Esophagus squamous epithelium (tissue), 5 donors: Measurements from ENCODE around the gene RFTN1. TPM values are rescaled to one million over a fixed set of nuclear protein-coding genes. Genes with fewer than 3 reads are reported as not detected.

Experiments
- DNase-seq: peaks from one replicate; lab custom pipeline; 2025; lab: John Stamatoyannopoulos, UW
- H3K27ac ChIP-seq, 4 donors: fragments of 200-600 bp; sonication (generic); one replicate each; pipeline ENCODE4 v1.5.1; 2016 to 2019; ENCODE audit warnings: mild to moderate bottlenecking in 1 of 4
- H3K27me3 ChIP-seq, 4 donors: fragments of 200-600 bp; sonication (generic); 1 replicate in 3 of 4; 2 replicates in 1 of 4; pipeline versions ENCODE4 v1.5.1 to v1.6.0; 2017 to 2021; ENCODE audit warnings: antibody characterized with exemption in 1 of 4
- H3K36me3 ChIP-seq, 3 donors: fragments of 200-600 bp; sonication (generic); one replicate each; pipeline ENCODE4 v1.5.1; 2016 to 2019
- H3K4me1 ChIP-seq, 3 donors: fragments of 200-600 bp; sonication (generic); one replicate each; pipeline ENCODE4 v1.5.1; 2017 to 2019
- H3K4me3 ChIP-seq, 4 donors: fragments of 200-600 bp; sonication (generic); 1 replicate in 3 of 4; 2 replicates in 1 of 4; pipeline ENCODE4 v1.5.1; 2016 to 2019; ENCODE audit warnings: mild to moderate bottlenecking in 2 of 4, moderate library complexity in 1 of 4
- H3K9me3 ChIP-seq, 3 donors: fragments of 200-600 bp; sonication (generic); one replicate each; pipeline ENCODE4 v1.5.1; 2016 to 2019
- POLR2A ChIP-seq, 4 donors: fragments of 450-650 bp; IDR thresholded peaks; one replicate each; pipeline ENCODE4 v1.6.1; 2017; ENCODE audit warnings: antibody characterized with exemption in 4 of 4, mild to moderate bottlenecking in 4 of 4, moderate library complexity in 3 of 4
- WGBS, 2 donors: methylation state at CpG; one replicate each; pipeline ENCODE4 v1.1.5; 2018; 5-methylcytosine and 5-hydroxymethylcytosine counted together
- intact Hi-C: fragments of 100-400 bp; cut with DNase I; formaldehyde crosslinking; loops from one replicate; pipeline ENCODE4 v1.15.0; 2022
- total RNA-seq, 4 donors: library from RNA; depleted of rRNA; stranded (reverse); fragments of >200 nt; gene quantifications; one replicate each; pipeline ENCODE4 v1.1.0, GENCODE V29; 2016
- TF ChIP-seq, protein P1 (sequence below), 6 experiments: fragments of 450-650 bp in 4 of 6; fragments of 200-600 bp in 2 of 6; sonication (generic) in 2 of 6; IDR thresholded peaks; one replicate each; pipeline ENCODE4 v1.5.1; 2016 to 2019; ENCODE audit warnings: antibody characterized with exemption in 6 of 6, mild to moderate bottlenecking in 4 of 6, moderate library complexity in 4 of 6
- donor health status: DM: yes; HTN: yes; CAD: no.

RFTN1 gene
- total RNA-seq, 4 donors from 2014 or later, result 5.0 to 22.7 (median 12.4) TPM

DNA sequence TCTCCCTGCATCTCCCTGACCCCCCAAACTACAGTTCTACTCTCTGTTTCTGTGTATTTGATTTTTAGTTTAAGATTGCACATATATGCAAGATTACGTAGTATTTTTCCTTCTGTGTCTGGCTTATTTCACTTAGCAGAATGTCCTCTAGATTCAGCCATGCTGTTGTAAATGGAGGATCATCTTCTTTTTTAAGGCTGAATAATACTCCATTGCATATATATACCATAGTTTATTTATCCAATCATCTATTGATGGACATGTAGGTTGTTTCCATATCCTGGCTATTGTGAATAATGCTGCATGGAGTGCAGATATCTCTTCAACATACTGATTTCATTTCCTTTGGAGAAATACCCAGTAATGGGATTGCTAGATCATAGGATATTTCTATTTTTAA is 70.8 kb downstream of the RFTN1 start:
- DNase-seq, result no peak
- no peaks in the 10 kb centered on the region for H3K27me3 ChIP-seq
- no peak overlapping the region for H3K4me3 ChIP-seq
- H3K36me3 ChIP-seq, result no peaks in the 10 kb centered on the region
- no peaks in the 10 kb centered on the region for H3K9me3 ChIP-seq
- TF ChIP-seq, protein P1, sequence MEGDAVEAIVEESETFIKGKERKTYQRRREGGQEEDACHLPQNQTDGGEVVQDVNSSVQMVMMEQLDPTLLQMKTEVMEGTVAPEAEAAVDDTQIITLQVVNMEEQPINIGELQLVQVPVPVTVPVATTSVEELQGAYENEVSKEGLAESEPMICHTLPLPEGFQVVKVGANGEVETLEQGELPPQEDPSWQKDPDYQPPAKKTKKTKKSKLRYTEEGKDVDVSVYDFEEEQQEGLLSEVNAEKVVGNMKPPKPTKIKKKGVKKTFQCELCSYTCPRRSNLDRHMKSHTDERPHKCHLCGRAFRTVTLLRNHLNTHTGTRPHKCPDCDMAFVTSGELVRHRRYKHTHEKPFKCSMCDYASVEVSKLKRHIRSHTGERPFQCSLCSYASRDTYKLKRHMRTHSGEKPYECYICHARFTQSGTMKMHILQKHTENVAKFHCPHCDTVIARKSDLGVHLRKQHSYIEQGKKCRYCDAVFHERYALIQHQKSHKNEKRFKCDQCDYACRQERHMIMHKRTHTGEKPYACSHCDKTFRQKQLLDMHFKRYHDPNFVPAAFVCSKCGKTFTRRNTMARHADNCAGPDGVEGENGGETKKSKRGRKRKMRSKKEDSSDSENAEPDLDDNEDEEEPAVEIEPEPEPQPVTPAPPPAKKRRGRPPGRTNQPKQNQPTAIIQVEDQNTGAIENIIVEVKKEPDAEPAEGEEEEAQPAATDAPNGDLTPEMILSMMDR (IDR thresholded peaks at IDR 0.05), result no peak
- TF ChIP-seq POLR2A (IDR thresholded peaks at IDR 0.05), result no peak
- peaks cover 0 to 26% (median 0%) of the 10 kb centered on the region in 3 donors for H3K4me1 ChIP-seq
- 100% methylated on average over 1 of the region's 1 CpG for WGBS, 2 donors
- no peak overlapping the region for H3K27ac ChIP-seq
- intact Hi-C loops, result no loop called here

DNA sequence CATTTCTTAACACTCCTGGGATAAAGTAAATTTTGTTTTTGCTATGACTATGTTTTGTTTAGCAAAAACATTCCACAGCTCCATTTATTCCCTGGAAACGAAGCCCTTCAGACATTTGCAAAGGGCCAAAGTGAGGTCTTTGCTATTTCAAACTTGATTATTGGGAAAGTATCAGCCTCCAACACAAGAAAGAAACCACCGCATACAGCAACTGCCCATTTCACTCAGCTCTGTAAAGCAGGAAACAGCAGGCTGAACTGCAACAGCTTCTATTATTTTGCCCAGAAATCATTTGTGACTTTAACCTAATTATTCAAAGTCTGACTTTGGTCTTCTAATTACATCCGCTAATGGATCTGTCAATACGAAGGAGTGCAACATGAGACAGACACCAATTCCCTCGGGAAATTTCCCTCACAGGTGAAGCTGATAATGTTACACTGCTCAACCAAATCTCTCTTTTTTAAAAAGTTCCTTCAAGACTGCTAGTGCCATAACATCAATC is 72.1 kb downstream of the RFTN1 start:
- H3K4me3 ChIP-seq, result no peak overlapping the region
- intact Hi-C loops, result no loop called here

DNA sequence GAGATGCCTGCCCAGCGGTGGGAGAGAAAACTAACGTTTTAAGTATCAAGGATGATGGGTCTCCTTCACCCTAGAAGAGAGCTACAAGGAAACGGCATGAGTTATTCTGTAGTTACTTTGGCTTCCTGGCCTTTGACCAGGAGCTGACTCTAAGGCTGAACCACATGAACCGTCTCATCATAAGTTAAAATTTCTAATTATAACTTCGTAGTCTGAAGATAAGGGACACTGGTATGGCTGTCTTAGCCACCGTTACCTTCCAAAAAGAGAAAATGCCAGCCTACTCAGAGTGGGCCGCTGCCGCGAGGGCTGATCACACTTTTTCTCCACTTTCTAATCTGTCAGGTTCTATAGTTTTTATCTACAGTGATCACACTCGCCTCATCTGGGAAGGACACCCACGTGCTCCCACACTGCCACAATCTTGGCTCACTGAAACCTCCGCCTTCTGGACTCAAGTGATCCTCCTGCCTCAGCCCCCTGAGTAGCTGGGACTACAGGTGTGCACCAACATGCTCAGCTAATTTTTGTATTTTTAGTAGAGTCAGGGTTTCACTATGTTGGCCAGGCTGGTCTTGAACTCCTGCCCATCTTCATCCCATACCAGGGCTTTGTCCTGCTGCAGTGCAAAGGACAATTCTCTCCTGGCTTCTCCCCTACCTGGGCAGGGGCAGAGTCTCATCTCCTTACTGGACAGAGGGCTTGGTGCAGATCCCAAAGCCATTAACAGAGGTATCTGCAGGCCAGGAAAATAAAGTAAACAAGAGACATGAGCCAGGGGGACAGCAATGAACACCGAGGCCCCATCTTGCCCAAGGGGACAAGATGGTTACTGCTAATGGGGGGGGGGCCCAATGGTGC is 73.4 kb downstream of the RFTN1 start:
- Histone ChIP-seq H3K4me1 (peaks cover 0 to 24% (median 0%) of the 10 kb centered on the region in 3 donors), H3K36me3 (no peaks in the 10 kb centered on the region), H3K27me3 (no peaks in the 10 kb centered on the region), H3K9me3 (no peaks in the 10 kb centered on the region), H3K4me3 (no peak overlapping the region), H3K27ac (peak overlapping the region in 3 of 4 donors; percentile 27 to 66 (median 58))
- TF ChIP-seq, protein P1 (IDR thresholded peaks at IDR 0.05), result no peak
- TF ChIP-seq POLR2A (IDR thresholded peaks at IDR 0.05), result no peak
- 78 to 80% methylated on average over 13 of the region's 13 CpGs for WGBS, 2 donors
- intact Hi-C loops, result no loop called here
- DNase-seq, result no peak

More for the DNA sequence above, 72.1 kb downstream of the RFTN1 start:
- Histone ChIP-seq H3K4me1 (peaks cover 0 to 24% (median 0%) of the 10 kb centered on the region in 3 donors), H3K36me3 (no peaks in the 10 kb centered on the region), H3K27ac (peak overlapping the region in 2 of 4 donors; percentile 25 to 27), H3K9me3 (no peaks in the 10 kb centered on the region), H3K27me3 (no peaks in the 10 kb centered on the region)
- no peak for TF ChIP-seq POLR2A (IDR thresholded peaks at IDR 0.05)
- TF ChIP-seq, protein P1 (IDR thresholded peaks at IDR 0.05), result no peak
- DNase-seq, result no peak
- WGBS, 2 donors, result 43 to 45% methylated on average over 5 of the region's 5 CpGs

DNA sequence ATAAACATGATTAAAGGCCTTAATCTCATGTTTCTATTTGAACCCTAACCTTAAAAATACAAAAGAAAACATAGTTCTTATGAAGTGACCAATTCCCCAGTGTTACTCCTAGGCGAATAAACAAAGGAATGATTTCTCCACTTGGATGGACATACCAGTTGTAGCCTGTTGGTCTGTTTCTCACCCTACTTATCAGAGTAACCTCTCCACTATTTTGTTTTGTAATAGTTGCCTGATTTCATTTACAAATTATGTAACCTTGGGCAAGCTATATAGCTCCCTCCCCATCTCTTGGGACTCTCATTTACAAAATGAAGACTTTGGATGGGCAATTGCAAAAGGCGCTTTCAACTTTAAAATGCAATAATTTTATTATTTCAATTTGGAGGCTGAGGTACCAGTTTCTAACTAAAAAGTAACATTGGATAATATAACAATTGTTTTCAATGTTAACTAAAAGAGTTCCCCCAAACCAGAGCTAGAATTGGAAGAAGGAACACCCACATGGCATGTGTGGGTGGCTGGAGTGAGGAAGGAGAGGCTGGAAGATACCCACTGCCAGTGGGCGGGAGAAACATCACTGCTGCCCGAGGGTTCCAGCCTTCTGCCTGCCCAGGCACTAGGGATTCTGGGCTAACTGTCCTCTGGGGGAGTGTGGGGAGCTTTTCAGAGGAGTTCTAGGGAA is 74.2 kb downstream of the RFTN1 start:
- Histone ChIP-seq H3K36me3 (no peaks in the 10 kb centered on the region), H3K27me3 (no peaks in the 10 kb centered on the region), H3K27ac (peak overlapping the region in 3 of 4 donors; percentile 27 to 66 (median 58)), H3K9me3 (no peaks in the 10 kb centered on the region), H3K4me1 (peaks cover 0 to 24% (median 0%) of the 10 kb centered on the region in 3 donors), H3K4me3 (no peak overlapping the region)
- TF ChIP-seq, protein P1 (IDR thresholded peaks at IDR 0.05), result no peak
- TF ChIP-seq POLR2A (IDR thresholded peaks at IDR 0.05), result no peak
- intact Hi-C loops, result no loop called here
- WGBS, 2 donors, result 80 to 82% methylated on average over 4 of the region's 4 CpGs
- no peak for DNase-seq
